GM13976 (cell line): ENCODE measurements around the gene PDGFD.

Experiments used
- DNase-seq: peaks from one replicate; pipeline ENCODE4 v3.0.0; 2012; ENCODE audit warnings: low spot score
- in situ Hi-C: fragments of 300-500 bp; cut with MboI; formaldehyde crosslinking; loops from one replicate; pipeline ENCODE4 v1.12.0; 2022; ENCODE audit warnings: low sequenced_read_pairs, mixed read lengths, inconsistent platforms; ENCODE audit not compliant: unreplicated experiment
- TF ChIP-seq, protein P1 (sequence below): IDR thresholded peaks from 2 replicates; pipeline ENCODE4 v1.5.1; 2012; ENCODE audit warnings: borderline replicate concordance, mild to moderate bottlenecking; ENCODE audit not compliant: insufficient read depth; ENCODE audit errors: extremely low read depth, missing control alignments, control extremely low read depth

PDGFD gene

DNA sequence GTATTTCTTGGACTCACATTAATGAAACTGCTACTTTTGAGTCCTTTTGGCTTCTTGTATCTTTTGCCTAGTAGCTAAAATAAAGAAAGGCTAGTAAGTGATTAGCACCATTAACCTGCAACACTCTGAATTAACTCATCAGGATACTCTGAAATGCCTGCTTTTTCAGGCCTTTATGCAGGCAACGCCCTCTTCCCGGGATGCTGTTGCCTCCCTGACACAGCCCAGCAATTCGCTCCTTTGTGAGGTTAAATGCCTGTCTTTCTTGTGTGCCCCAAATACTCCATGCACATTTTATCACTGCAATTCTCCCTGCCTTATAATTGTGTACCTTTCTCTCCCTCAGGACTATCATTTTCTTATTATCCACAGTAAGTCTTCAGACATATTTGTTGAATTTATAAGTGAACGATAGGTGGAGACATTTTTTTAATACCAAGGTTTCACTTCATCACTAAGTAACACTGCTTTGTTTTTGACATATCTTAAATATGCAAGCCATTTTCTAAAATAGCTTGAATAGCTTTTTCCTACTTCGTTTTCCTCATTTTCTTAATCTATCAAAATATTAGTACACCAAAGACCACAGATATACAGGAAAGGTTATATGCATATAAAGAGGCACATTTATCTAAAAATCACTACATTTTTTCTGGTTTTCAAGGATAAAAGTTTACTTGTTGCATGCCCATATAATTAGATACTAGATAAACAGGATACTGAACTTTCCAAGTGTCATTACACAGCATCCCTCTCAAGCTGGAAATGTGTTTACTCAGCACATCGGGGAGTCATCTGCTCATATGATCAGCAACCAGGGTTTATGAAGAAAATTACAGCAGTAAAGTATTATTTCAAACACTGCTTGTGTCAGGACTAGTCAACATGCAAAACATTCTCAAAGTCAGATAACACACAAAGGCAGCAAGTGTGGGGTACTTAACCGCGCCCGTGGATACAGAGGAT, 176.0 kb downstream of the PDGFD start:
- TF ChIP-seq, protein P1, sequence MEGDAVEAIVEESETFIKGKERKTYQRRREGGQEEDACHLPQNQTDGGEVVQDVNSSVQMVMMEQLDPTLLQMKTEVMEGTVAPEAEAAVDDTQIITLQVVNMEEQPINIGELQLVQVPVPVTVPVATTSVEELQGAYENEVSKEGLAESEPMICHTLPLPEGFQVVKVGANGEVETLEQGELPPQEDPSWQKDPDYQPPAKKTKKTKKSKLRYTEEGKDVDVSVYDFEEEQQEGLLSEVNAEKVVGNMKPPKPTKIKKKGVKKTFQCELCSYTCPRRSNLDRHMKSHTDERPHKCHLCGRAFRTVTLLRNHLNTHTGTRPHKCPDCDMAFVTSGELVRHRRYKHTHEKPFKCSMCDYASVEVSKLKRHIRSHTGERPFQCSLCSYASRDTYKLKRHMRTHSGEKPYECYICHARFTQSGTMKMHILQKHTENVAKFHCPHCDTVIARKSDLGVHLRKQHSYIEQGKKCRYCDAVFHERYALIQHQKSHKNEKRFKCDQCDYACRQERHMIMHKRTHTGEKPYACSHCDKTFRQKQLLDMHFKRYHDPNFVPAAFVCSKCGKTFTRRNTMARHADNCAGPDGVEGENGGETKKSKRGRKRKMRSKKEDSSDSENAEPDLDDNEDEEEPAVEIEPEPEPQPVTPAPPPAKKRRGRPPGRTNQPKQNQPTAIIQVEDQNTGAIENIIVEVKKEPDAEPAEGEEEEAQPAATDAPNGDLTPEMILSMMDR = no peak
- no peak for DNase-seq

DNA sequence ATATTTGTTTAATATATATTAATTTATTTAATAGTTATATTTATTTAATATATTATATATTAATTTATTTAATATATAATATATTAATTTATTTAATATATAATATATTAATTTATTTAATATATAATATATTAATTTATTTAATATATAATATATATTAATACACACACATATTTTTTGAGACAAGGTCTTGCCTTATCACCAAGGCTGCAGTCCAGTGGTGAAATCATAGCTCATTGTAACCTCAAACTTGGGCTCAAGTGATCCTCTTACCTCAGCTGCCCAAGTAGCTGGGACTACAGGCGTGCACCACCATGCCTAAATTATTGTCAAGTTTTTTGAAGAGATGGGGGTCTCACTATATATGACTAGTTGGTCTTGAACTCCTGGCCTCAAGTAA, 178.9 kb downstream of the PDGFD start:
- DNase-seq = no peak
- in situ Hi-C loops = no loop called here
- TF ChIP-seq, protein P1 = no peak

More for the DNA sequence above, 176.0 kb downstream of the PDGFD start:
- in situ Hi-C loops = no loop called here

DNA sequence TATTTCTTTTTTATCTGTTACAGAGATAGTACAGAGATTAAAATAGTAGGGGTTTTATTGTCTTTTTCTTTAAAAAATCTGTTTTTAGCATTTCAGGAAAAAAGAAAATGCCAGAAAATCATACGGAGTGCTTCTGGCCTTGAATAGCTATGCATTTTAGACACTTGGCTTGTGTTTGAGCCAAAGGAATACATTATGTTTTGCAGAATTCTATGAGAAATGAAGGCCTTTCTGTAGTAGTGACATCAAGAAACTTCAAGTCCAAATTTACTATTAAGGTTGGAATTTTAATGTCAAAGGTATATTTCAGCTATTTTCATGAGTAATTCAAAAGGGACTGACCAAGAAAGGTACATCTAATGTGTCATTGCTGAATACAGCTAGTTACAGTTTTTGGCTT, 183.8 kb downstream of the PDGFD start:
- in situ Hi-C loops = no loop called here
- no peak for DNase-seq
- TF ChIP-seq, protein P1 = no peak

DNA sequence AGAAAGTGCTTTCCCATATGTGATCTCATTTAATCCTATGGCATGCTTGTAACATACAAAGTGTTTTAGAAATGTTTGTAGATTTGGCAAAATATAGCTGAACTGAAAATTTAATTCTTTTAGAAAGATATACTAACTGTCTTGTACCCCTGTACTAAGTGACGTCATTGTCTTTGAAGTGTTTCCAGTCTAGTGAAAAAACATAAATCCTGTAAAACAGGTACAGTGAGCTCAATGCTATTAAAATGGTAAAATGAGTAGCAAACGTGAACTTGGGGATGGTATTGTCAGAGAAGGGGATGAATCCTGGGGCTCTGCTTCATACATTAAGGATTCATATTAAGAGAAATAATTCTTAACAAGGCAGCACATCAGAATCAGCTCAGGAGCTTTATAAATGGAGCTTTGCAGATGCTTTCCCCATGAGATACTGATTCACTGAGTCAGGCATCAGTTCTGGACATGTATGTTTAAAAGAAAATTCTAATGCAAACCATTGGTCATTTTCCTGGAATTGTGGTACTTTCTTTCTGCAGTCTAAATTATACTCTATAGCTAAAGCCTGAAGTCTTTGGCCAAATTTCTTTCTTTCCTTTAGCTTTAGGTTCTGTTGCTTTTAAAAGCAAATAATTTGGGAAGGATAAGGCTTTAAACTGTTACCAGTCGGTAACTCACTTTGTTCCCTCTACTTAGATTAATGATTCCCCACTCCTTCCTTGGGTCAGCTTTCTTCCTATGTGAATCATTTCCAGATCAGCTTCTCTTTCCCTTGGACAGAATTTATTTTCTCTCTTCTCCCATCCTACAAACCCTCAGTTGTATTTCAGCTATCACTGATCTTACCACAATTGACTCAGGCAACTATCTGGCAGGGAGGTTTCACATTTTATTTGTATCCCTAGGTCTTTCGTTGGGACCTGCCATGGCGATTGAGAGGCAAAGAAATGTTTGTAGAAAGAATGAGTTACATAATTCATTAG, 185.0 kb downstream of the PDGFD start:
- DNase-seq = no peak
- in situ Hi-C loops = no loop called here
- TF ChIP-seq, protein P1 = no peak

DNA sequence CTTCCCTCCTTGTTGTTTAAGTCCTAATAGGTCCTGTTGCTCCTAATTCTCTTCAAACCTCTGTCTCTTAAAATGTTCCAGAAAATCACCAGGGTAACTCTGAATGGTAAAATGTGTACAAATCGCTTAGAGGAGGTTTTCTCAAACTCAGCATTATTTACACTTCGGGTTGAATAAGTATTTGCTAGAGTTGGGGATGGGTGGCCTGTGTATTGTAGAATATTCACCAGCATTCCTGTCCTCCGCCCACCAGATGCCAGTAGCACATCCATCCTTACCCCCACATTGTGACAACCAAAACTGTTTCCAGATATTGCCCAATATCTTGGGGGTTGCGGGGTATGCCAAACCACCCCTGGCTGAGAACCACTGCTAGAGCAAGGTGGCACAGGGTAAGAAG, 191.9 kb downstream of the PDGFD start:
- TF ChIP-seq, protein P1 = no peak
- in situ Hi-C loops = no loop called here
- no peak for DNase-seq

DNA sequence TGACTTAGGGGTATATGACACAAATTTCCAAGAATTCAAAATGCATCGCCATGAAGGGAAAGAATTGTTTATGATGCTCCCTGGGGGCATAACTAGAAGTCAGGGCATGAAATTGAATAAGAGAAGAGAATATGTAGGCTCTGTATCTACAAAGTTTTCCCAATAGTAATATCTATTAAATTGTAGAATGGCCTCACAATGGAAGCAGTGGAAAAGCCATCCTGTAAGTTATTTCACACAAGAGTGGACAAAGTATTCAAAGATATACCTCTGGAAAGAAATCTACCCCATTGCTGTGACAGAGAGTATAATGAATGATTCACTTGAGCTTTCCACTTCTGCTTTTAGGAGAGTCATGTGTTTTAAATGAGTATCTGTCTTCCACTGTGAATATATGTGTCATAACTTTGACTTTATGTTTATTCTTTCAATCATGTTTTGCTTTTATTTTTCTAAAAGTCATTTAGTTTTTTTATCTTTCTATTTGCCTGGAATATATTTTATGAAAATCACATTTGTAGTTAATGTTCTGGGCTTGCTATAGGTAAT, 193.2 kb downstream of the PDGFD start:
- TF ChIP-seq, protein P1 = no peak
- no peak for DNase-seq
- in situ Hi-C loops = no loop called here
